ENCODE measurements around the gene C3orf85.

C3orf85 gene

GRCh38 chr3:109118584-109118983, 17.9 kb upstream of the C3orf85 start:
- no peak overlapping the region for H2AFZ ChIP-seq (ENCODE audit: low read depth, low read length, severe bottlenecking)
- H3K9ac ChIP-seq (ENCODE audit: low read length), result no peak overlapping the region
- no peak overlapping the region for H3K27ac ChIP-seq (ENCODE audit: low read depth, low read length)
- H3K36me3 ChIP-seq (ENCODE audit: low read length), result no peaks in the 10 kb centered on the region
- H3K4me2 ChIP-seq (ENCODE audit: low read depth, low read length, poor library complexity, severe bottlenecking), result no peak overlapping the region
- no peaks in the 10 kb centered on the region for H4K20me1 ChIP-seq (ENCODE audit: low read depth, low read length)
- no peaks in the 10 kb centered on the region for H3K9me2 ChIP-seq (replicated peaks; ENCODE audit: insufficient read depth, low read length)
- no peaks in the 10 kb centered on the region for H3F3A ChIP-seq (ENCODE audit: insufficient read depth)
- no peaks in the 10 kb centered on the region for H3K27me3 ChIP-seq (ENCODE audit: low read length)
- no peak overlapping the region for H3K4me3 ChIP-seq (ENCODE audit: insufficient read depth, low read length, poor library complexity, severe bottlenecking)
- TF ChIP-seq, protein P1, sequence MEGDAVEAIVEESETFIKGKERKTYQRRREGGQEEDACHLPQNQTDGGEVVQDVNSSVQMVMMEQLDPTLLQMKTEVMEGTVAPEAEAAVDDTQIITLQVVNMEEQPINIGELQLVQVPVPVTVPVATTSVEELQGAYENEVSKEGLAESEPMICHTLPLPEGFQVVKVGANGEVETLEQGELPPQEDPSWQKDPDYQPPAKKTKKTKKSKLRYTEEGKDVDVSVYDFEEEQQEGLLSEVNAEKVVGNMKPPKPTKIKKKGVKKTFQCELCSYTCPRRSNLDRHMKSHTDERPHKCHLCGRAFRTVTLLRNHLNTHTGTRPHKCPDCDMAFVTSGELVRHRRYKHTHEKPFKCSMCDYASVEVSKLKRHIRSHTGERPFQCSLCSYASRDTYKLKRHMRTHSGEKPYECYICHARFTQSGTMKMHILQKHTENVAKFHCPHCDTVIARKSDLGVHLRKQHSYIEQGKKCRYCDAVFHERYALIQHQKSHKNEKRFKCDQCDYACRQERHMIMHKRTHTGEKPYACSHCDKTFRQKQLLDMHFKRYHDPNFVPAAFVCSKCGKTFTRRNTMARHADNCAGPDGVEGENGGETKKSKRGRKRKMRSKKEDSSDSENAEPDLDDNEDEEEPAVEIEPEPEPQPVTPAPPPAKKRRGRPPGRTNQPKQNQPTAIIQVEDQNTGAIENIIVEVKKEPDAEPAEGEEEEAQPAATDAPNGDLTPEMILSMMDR (IDR thresholded peaks at IDR 0.05; ENCODE audit: insufficient read depth, low read length, poor library complexity, severe bottlenecking), result no peak
- no peak for TF ChIP-seq EZH2phosphoT487 (conservative IDR thresholded peaks at IDR 0.05; ENCODE audit: low read length)
- no peaks in the 10 kb centered on the region for H3K9me3 ChIP-seq (ENCODE audit: insufficient read depth, low read length)
- H3K79me2 ChIP-seq (ENCODE audit: insufficient read depth, low read length), result no peaks in the 10 kb centered on the region

DNA sequence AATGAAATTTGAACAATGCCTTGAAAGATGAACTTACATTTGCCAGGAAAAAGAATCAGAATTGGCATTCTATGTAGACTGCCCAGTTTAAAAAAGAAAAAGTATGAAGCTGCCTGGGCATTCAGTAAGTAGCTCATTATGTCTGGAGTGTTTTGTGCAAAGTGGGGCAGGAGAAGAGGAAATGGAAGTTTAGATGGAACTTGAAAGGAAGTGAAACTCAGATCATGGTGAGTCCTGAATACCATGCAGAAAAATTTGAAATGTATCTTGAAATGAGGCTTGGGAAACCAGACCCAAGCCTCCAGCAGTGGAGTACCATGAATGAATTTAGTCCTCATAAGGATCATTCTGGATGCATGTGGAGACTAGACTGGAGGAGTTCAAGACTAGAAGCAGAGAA, 13.8 kb upstream of the C3orf85 start:
- Histone ChIP-seq H2AFZ (ENCODE audit: low read depth, low read length, severe bottlenecking) (no peak overlapping the region), H3K79me2 (ENCODE audit: insufficient read depth, low read length) (no peaks in the 10 kb centered on the region), H3K4me2 (ENCODE audit: low read depth, low read length, poor library complexity, severe bottlenecking) (no peak overlapping the region), H4K20me1 (ENCODE audit: low read depth, low read length) (no peaks in the 10 kb centered on the region), H3K27me3 (ENCODE audit: low read length) (no peaks in the 10 kb centered on the region), H3K36me3 (ENCODE audit: low read length) (no peaks in the 10 kb centered on the region), H3K9ac (ENCODE audit: low read length) (no peak overlapping the region), H3K9me2 (replicated peaks; ENCODE audit: insufficient read depth, low read length) (no peaks in the 10 kb centered on the region), H3K4me3 (ENCODE audit: insufficient read depth, low read length, poor library complexity, severe bottlenecking) (no peak overlapping the region), H3F3A (ENCODE audit: insufficient read depth) (no peaks in the 10 kb centered on the region), H3K27ac (ENCODE audit: low read depth, low read length) (no peak overlapping the region), H3K9me3 (ENCODE audit: insufficient read depth, low read length) (no peaks in the 10 kb centered on the region)
- TF ChIP-seq, protein P1 (IDR thresholded peaks at IDR 0.05; ENCODE audit: insufficient read depth, low read length, poor library complexity, severe bottlenecking), result no peak
- TF ChIP-seq EZH2phosphoT487 (conservative IDR thresholded peaks at IDR 0.05; ENCODE audit: low read length), result no peak

GRCh38 chr3:109125902-109126301, 10.6 kb upstream of the C3orf85 start:
- no peak overlapping the region for H3K27ac ChIP-seq (ENCODE audit: low read depth, low read length)
- H3K79me2 ChIP-seq (ENCODE audit: insufficient read depth, low read length), result no peaks in the 10 kb centered on the region
- TF ChIP-seq, protein P1 (IDR thresholded peaks at IDR 0.05; ENCODE audit: insufficient read depth, low read length, poor library complexity, severe bottlenecking), result no peak
- no peak for TF ChIP-seq EZH2phosphoT487 (conservative IDR thresholded peaks at IDR 0.05; ENCODE audit: low read length)
- H2AFZ ChIP-seq (ENCODE audit: low read depth, low read length, severe bottlenecking), result no peak overlapping the region
- H3F3A ChIP-seq (ENCODE audit: insufficient read depth), result no peaks in the 10 kb centered on the region
- H3K9me2 ChIP-seq (replicated peaks; ENCODE audit: insufficient read depth, low read length), result no peaks in the 10 kb centered on the region
- H3K9ac ChIP-seq (ENCODE audit: low read length), result no peak overlapping the region
- H3K4me2 ChIP-seq (ENCODE audit: low read depth, low read length, poor library complexity, severe bottlenecking), result no peak overlapping the region
- no peaks in the 10 kb centered on the region for H4K20me1 ChIP-seq (ENCODE audit: low read depth, low read length)
- no peaks in the 10 kb centered on the region for H3K9me3 ChIP-seq (ENCODE audit: insufficient read depth, low read length)
- no peaks in the 10 kb centered on the region for H3K27me3 ChIP-seq (ENCODE audit: low read length)
- no peak overlapping the region for H3K4me3 ChIP-seq (ENCODE audit: insufficient read depth, low read length, poor library complexity, severe bottlenecking)
- H3K36me3 ChIP-seq (ENCODE audit: low read length), result no peaks in the 10 kb centered on the region

All from SU-DHL-6 (cell line).